HepG2 (cell line): ENCODE results near the gene PRMT2. TPM values are rescaled to one million over a fixed set of nuclear protein-coding genes. Genes with fewer than 3 reads are reported as not detected.
A peak's percentile ranks its signal among the peaks of the same experiment; 100 is the strongest.

ENCODE experiments used
- BRCA1 ChIP-seq: sonication (generic); formaldehyde crosslinking; IDR thresholded peaks from 2 replicates; pipeline ENCODE4 v1.4.0; 2020; ENCODE audit warnings: missing genetic modification reagents
- GLI4 ChIP-seq: sonication (generic); formaldehyde crosslinking; IDR thresholded peaks from 2 replicates; pipeline ENCODE4 v1.5.1; 2020; ENCODE audit warnings: missing genetic modification reagents, mild to moderate bottlenecking, moderate library complexity, borderline replicate concordance
- KAT7 ChIP-seq: IDR thresholded peaks from 2 replicates; pipeline ENCODE4 v1.6.1; 2018; ENCODE audit warnings: borderline replicate concordance, missing compliant biosample characterization
- MAX ChIP-seq: IDR thresholded peaks from 2 replicates; pipeline ENCODE4 v1.6.1; 2012; ENCODE audit warnings: inconsistent platforms
- PCBP1 ChIP-seq: fragments of 200-400 bp; formaldehyde crosslinking; IDR thresholded peaks from 2 replicates; pipeline ENCODE4 v1.6.1; 2017; ENCODE audit warnings: mild to moderate bottlenecking, low read depth, low read length, borderline replicate concordance
- RBAK ChIP-seq: sonication (generic); formaldehyde crosslinking; IDR thresholded peaks from 2 replicates; pipeline ENCODE4 v1.5.1; 2020; ENCODE audit warnings: mild to moderate bottlenecking, missing genetic modification reagents
- RERE ChIP-seq: IDR thresholded peaks from 2 replicates; pipeline ENCODE4 v1.6.1; 2016; ENCODE audit warnings: low read depth, missing genetic modification reagents, missing compliant biosample characterization
- ZGPAT ChIP-seq: IDR thresholded peaks from 2 replicates; pipeline ENCODE4 v1.6.1; 2016; ENCODE audit warnings: mild to moderate bottlenecking
- ZNF274 ChIP-seq: sonication (generic); formaldehyde crosslinking; IDR thresholded peaks from 2 replicates; pipeline ENCODE4 v1.5.1; 2020; ENCODE audit warnings: mild to moderate bottlenecking, missing genetic modification reagents
- ZNF468 ChIP-seq: sonication (generic); formaldehyde crosslinking; IDR thresholded peaks from 2 replicates; pipeline ENCODE4 v1.8.0; 2022; ENCODE audit warnings: mild to moderate bottlenecking, moderate library complexity, missing genetic modification reagents
- ZNF552 ChIP-seq: sonication (generic); formaldehyde crosslinking; IDR thresholded peaks from 2 replicates; pipeline ENCODE4 v1.9.0; 2022; ENCODE audit warnings: missing genetic modification reagents, mild to moderate bottlenecking, borderline replicate concordance
- ZNF710 ChIP-seq: sonication (generic); formaldehyde crosslinking; IDR thresholded peaks from 2 replicates; pipeline ENCODE4 v1.5.0; 2020; ENCODE audit warnings: mild to moderate bottlenecking, missing genetic modification reagents, borderline replicate concordance
- polyA plus RNA-seq, 8 experiments: library from polyadenylated mRNA; depleted of rRNA in 3 of 8; stranded (reverse) in 7 of 8; unstranded in 1 of 8; fragments of >200 nt; fragmentation: Illumina TruSeq in 4 of 8; extraction: Trizol in 4 of 8; gene quantifications; 2 replicates each; pipeline versions ENCODE4 v1.2.1 to v1.2.3, GENCODE V29; 2011 to 2016; ENCODE audit warnings: low read depth in 4 of 8, missing spikeins in 1 of 8, mixed read lengths in 1 of 8; ENCODE audit not compliant: insufficient read depth in 1 of 8
- total RNA-seq, 5 experiments: library from RNA; depleted of rRNA; stranded (reverse); fragments of >200 nt; fragmentation: Illumina TruSeq; extraction: Trizol; gene quantifications; 2 replicates each; pipeline ENCODE4 v1.2.3, GENCODE V29; 2016; ENCODE audit warnings: low read depth in 1 of 5

Gene PRMT2
- total and polyA plus RNA-seq, 2 of the 13 experiments (the other 11 are each of a cell fraction or from before 2014, with no cell fraction given), result 54.4 to 78.8 TPM

GRCh38 chr21:46667741-46668380 lies 32.4 kb downstream of the PRMT2 start (continued):
- no peak for TF ChIP-seq RERE (CRISPR knock-in tag)
- no peak for TF ChIP-seq GLI4
- TF ChIP-seq KAT7 (CRISPR knock-in tag), result no peak
- TF ChIP-seq MAX, result peak; percentile 46; the same call in 1 of the 2 replicates
- TF ChIP-seq PCBP1, result no peak
- TF ChIP-seq ZNF274 (CRISPR knock-in tag), result no peak; the same call in 1 of the 2 replicates
- no peak for TF ChIP-seq ZNF552
- no peak for TF ChIP-seq ZNF710
- TF ChIP-seq RBAK (CRISPR knock-in tag), result no peak
- no peak for TF ChIP-seq BRCA1 (CRISPR knock-in tag)
- no peak for TF ChIP-seq ZNF468 (CRISPR knock-in tag)
- TF ChIP-seq ZGPAT, result peak; percentile 58; the same call in 1 of the 2 replicates
